ENCODE measurements around the gene TOP1.

The TOP1 gene

DNA sequence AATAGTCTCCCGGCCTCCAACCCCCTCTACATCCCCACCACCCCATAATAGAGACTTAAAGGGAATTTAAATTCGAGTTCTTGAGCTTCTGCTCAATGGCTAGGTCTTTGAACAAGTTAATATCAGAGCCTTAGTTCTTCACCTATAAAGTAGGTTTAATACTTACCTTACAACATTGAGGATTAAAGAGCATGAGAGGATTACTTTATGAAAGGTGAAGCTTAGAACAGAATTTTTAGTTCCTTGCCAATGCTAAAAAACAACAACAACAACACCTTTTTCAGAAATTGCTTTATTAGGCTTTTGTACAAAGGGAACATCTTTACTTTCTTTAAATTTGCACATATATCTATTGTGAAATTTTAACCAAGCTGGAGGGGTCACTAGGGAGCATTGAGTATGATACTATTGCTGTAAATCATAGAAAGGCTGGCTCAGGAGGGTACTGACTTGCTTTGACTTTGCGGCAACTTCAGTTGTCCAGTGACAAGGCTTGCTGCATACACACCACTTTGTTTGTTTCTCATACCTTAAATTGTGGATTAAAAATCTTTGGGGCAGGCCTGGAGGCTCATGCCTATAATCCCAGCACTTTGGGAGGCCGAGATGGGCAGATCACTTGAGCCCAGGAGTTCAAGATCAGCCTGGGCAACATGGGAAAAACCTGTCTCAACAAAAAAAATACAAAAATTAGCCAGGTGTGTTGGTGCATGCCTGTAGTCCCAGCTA is 9.7 kb downstream of the TOP1 start:
- DNase-seq = no peak

- no peak for DNase-seq
Observed at GRCh38 chr20:41038878-41039404, 10.3 kb downstream of the TOP1 start.

- DNase-seq = no peak
Observed at GRCh38 chr20:41040855-41041254, 12.2 kb downstream of the TOP1 start.

DNA sequence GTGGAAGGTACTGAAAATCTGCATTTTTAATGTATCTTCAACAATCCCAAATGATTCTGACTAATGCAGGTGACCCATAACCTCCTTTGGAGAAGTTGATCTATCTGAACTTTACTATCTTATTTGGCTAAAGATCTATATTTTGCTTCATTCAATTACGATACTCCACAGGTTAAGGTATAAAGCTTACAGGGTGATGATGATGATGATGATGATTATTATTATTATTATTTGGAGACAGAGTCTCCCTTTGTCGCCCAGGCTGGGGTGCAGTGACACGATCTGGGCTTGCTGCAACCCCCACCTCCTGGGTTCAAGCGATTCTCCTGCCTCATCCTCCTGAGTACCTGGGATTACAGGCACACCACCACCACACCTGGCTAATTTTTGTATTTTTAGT is 13.1 kb downstream of the TOP1 start:
- no peak for DNase-seq

- no peak for DNase-seq
Observed at GRCh38 chr20:41044409-41045062, 15.9 kb downstream of the TOP1 start.

DNA sequence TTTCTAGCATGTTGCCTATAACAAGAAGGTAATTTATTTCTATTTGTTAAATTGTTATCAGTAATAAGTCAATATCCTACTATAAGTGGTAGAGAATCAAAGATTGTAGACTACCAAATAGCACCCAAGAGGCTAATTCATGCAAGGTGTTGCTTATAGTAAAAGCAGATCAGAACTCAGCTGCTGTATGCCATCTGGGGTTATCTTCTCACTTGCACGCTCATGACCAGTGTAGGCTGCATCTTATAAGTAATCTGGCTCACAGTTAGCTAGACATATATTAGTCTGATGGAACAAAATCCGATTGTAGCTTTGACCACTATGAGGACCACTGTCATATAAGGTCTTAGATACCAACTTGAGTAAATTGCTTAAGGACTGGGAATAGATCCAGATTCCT is 17.0 kb downstream of the TOP1 start:
- no peak for DNase-seq

- DNase-seq = no peak
Observed at GRCh38 chr20:41046716-41047115, 18.1 kb downstream of the TOP1 start.

DNA sequence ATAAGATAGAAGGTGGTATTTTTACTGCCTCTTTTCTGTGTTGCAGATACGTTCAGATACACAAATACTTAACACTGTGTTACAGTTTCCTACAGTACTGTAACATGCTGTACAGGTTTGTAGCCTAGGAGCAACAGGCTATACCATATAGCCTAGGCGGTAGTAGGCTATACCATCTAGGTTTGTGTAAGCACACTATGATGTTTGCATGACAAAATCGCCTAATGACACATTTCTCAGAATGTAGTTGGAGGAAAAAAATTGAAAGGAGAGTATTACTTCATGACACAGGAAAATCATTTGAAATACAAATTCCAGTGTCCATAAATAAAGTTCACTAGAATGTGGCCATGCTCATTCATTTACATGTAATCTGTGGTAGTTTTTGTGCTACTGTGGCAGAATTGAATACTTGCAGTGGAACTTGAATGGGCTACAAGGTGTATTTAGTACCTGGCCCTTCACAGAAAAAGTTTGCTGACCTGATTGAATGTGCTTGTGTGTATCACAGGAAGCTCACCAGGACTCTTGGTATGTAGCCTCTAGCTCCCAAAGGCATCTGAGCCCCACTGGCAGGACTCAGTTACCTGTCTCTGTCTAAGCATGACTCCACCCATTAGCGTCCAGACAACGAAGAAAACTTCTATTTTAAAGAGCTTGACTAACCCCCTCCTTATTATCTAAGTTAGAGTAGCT is 18.8 kb downstream of the TOP1 start:
- DNase-seq = no peak

GRCh38 chr20:41047975-41048305 is 19.3 kb downstream of the TOP1 start:
- DNase-seq = no peak

DNA sequence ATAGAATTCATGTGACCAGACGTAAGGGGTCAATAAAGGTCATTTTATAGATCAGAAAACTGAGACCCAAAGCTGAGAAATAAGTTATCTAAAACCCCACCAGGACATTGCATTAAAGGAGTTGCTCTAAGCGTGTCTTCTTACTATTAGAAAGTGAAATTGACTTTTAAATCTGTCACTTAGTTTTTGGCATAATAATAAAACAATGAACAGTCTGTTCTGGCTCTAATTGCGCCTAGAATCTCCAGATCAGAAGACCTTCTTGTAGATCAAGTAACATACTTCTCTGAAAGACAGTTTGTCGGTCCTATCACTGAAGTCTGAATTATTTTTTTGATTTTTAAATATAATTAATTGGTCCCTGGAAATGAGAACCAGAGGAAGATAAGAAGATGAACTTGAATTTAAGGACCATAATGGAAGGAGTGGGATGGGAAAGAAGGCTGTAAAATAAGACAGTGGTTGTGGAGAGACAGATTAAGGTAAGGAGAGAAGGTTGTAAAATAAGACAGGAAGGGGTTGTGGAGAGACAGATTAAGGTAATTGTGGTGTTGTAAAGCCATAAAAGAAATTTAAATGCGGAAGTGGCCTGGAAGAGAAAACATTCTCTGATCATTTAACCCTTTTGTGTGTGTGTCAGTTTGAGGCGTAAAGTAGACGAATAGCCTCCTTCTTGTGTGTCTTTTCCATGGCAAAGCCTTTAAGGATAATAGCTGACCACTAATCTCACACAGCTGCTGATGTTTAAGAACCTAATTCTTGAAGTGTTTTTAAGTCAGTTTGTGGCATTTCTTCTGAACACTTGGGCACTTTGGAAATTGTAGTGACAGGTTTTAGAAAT is 20.1 kb downstream of the TOP1 start:
- DNase-seq = no peak

- DNase-seq = no peak
Observed at GRCh38 chr20:41049451-41049850, 20.8 kb downstream of the TOP1 start.

GRCh38 chr20:41050361-41051008 is 21.9 kb downstream of the TOP1 start:
- DNase-seq = no peak

DNA sequence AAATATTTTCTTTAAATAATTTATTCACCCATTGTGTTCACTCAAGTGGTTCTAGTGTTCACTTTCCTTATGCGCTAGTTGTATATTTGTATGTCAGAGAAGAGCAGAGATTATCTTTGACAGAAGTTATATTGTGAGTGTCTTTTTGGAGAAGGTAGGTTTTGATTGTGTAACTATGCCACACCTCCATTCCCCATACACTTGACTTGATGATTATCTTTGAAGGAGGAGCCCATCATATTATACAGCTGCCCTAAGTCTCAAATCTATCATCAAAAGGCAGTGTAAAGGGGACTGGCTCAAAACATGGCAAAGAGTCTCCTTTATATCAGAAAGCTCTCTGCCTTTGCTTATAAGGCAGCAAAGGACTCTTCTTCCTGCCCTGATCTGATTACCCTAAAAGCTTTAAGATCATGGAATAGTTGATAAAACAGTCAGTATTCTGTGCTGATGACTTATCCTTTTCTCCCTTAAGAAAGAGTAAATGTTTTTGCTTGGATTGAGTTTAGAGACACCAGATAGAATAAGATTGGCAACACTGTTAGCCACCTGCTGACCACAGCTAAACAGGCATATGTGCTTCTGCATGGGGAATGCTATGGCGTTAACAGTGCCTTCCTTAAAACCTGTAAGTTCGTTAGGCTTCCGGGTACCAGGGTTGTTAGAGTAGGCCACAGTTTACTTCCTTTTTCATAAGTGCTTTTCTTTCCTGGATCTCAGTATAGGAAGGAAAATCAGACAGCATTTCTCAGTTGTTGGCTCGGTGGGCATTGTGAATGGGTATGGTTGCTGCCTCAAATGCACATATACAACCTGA is 22.6 kb downstream of the TOP1 start:
- no peak for DNase-seq

DNA sequence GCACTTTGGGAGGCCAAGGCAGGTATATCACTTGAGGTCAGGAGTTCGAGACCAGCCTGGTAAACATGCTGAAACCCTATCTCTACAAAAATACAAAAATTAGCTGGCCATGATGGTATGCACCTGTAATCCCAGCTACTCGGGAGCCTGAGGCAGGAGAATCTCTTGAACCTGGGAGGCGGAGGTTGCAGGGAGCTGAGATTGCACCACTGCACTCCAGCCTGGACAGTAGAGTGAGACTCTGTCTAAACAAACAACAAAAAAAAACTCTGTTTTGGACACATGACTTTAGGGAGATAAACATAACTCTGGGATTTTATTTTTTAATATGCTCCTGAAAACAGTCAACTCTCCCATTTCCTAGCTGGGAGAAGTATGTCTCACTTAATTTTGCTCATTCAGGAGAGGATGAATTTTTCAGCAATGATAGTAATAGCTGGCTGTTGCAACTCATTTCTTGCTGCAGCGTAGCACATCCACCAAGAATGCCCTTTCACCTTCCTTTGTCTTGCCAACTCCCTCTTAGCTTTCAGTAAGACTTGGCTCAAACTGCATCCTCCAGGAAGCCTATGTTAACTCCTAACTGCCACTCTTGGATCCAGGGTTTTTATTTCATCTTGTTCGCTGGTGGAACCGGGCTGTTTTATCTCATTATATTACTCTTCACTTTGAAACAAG is 24.3 kb downstream of the TOP1 start:
- DNase-seq = no peak

DNA sequence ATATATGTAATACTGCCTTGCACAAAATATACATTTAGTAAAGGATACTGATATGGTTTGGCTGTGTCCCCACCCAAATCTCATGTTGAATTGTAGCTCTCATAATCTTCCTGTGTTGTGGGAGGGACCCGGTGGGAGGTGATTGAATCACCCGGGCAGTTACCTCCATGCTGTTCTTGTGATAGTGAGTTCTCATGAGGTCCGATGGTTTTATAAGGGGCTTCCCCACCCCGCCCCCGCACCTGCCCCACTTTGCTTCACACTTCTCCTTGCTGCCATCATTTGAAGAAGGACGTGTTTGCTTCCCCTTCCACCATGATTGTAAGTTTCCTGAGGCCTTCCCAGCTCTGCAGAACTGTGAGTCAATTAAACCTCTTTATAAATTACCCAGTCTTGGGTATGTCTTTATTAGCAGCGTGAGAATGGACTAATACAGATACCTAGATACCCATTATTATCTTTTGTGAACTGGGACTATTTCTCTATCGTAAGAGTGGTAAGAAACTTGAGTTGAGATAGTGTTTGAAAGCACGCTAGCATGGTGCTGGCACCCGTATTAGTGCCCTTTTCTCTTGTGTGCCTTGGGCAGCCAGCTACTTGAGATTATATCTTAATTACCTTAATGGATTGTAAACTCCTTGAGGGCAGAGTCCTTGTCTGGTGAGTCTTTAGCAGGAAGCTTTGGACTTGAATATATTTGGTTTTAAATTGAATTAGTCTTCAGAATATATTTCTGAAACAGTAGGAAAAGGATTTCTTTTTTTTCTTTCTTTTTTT is 25.6 kb downstream of the TOP1 start:
- DNase-seq = no peak

DNA sequence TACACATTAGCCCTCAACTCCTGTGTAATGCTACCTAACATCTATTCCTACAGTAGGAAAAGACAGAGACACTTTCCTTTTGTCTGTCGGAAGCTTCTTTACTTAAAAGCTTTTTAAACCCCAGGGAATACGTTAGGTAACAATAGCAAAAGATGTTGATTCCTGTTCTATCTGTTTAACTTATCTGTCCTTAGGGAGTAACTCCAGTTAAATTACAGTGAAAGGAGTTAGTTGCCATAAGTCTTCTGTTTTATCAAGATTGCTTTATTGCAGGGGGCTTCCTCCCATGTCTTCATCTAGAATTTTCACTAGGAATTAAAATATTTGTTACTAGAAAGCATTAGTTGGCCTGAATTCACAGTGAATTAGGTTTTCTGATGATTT is 26.2 kb downstream of the TOP1 start:
- DNase-seq = no peak

GRCh38 chr20:41055679-41056078 is 27.1 kb downstream of the TOP1 start:
- DNase-seq = no peak

DNA sequence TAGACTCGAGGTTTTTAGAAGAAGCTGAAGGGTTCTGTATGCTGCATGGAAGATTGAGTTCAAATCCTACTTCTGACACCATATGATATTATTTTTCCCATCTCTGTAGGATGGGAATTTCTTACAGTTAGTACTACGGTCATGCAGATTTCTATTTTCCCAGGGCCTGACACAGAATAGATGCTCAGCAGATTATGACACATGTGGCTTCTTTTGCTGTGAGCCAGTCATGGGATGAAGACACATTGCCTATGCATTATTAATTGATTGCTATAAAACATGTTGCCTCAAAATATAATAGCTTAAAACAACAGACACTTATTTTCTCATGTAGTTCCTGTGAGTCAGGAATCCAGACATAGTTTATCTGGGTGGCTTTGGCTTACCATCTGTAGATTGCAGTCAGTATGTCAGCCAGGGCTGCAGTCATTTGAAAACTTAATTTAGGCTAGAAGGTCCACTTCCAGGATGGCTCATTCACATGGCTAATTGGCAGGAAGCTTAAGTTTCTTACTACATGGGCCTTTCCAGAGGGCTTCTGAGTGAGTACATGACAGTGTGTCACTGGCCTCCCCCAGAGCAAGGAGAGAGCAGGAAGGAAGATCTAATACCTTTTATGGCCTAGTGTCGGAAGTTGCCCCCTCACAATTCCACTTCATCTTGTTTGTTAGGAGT is 29.5 kb downstream of the TOP1 start:
- no peak for DNase-seq
